CD4-positive, alpha-beta T cell treated with Interleukin-12 subunit alpha and Interleukin-12 subunit beta, for 1 hour (primary cell): ENCODE data around the gene NPR2.

ENCODE experiments used
- DNase-seq: peaks from one replicate; pipeline ENCODE4 v3.0.0-alpha.2; 2020

Gene NPR2

GRCh38 chr9:35801328-35802128, 10.1 kb downstream of the NPR2 start:
- no peak for DNase-seq

DNA sequence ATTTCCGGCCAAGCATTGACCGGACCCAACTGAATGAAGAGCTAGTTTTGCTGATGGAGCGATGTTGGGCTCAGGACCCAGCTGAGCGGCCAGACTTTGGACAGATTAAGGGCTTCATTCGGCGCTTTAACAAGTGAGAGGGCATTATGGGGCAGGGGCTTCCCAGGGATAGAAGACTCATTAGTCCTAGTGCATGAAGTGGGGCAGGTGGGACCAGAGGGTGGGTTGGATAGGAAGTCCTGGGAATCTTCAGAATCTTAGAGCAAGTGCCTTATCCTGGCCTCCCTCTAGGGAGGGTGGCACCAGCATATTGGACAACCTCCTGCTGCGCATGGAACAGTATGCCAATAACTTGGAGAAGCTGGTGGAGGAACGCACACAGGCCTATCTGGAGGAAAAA, 14.7 kb downstream of the NPR2 start:
- DNase-seq: no peak

- DNase-seq: no peak
Measured at GRCh38 chr9:35808433-35808832, 17.0 kb downstream of the NPR2 start.

- DNase-seq: no peak
Measured at GRCh38 chr9:35810122-35810521, 18.7 kb downstream of the NPR2 start.

DNA sequence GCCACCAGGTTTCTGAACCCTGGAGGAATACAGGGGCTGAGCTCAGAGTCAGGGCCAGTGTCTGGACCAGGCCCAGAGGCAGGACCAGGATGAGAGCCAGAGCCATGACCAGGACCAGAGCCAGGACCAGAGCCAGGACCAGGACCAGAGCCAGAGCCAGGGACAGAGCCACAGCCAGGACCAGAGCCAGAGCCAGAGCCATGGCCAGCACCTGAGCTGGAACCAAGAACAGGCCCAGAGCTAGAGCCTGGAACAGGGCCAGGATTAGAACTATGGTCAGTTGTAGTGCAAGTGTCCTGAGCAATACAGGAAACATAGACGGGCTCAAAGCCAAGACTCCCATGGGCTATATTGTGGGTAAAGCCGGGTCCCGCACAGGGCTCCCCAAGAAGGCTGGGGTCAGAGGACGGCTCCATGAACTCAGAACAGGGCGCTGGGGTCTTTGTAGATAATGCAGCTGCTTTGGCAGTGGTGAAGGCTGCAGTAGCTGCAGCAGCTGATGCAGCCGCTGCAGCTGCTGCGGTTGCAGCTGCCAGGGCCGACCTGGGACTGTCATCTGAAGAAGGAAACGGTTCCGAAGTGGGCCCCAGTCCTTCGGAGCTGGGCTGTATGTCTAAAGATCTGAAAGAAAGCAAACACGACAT, 20.1 kb downstream of the NPR2 start:
- no peak for DNase-seq

GRCh38 chr9:35812025-35812602, 20.7 kb downstream of the NPR2 start, which contains the start of gene SPAG8:
Gene SPAG8 (minus strand): TSS chr9:35812262. CDS start chr9:35812147, 115 bp downstream.
- peak; percentile 98 for DNase-seq

- DNase-seq: no peak
Measured at GRCh38 chr9:35813434-35814105, 22.2 kb downstream of the NPR2 start.

DNA sequence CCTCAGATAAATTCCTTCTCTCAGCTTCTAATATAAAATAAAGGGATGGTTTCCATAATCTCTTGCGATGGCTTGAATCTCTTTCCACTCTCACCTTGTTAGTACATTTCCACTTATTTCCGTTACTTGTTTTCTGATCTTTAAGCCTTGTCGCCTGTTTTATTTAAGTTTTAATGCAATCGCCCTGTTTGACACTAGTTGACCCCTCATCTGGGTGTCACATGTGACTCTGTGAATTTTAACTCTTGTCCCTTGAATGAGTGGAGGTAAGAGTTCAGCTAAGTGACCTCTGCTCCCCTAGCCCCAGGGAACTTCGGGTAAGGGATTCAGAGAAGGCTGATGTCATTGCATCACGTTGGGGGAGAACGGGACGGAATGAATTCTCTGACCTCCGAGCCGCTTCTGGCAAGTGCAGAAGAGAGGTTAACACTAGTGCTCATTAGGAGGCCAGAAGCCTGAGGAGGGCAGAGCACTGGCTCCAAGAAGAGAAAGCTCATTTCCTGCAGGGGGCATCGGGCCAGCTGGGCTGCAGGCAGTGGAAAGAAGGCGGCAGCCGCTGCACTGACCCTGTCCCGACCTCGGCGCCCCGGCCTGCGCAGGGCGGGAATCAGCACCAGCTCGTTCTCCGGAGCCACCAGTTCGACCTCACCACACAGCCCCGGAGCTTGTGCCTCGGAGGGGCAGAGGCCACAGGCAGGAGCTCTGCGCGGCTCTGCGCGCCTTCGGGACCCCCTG, 22.9 kb downstream of the NPR2 start:
- peak; percentile 35 for DNase-seq

DNA sequence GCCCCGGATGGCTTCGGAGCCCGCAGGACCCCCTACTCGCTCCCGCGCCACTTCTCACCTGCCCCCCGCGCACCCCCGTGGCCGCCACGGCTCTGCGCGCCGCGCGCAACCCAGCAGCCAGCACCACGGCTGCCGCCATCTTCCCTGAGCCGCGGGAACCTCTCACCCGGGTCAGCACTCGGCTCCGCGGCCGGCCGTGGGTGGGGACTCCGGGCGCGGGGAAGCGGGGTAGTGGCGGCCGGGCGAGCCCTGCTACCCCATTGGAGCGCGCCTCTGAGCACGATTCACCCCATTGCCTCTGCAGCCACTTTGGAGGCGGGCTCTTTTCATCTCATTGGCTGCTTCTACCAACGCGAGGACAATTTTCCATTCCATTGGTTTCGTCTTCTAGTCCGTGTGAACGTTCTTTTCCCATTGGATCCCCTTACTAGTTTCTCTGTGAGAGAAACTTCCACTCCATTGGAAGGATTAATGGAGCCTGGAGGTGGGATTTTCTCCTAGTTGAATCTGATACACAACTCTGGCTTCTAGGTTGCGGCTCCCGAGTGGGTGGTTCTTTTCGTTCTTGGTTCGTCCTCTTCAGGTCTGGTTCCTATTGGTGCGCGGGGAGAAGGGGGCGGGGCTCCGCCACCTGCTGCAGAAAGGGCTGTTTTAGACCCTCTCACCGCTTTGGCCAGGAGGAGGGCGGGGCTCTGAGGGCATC, 23.6 kb downstream of the NPR2 start, which contains the start of gene HINT2:
HINT2 (minus strand) TSS at position 202 of the 703 bp plus-strand sequence; CDS start at position 139, 63 bp downstream.
- DNase-seq: peak; percentile 98

GRCh38 chr9:35816708-35817107, 25.3 kb downstream of the NPR2 start:
- DNase-seq: no peak

DNA sequence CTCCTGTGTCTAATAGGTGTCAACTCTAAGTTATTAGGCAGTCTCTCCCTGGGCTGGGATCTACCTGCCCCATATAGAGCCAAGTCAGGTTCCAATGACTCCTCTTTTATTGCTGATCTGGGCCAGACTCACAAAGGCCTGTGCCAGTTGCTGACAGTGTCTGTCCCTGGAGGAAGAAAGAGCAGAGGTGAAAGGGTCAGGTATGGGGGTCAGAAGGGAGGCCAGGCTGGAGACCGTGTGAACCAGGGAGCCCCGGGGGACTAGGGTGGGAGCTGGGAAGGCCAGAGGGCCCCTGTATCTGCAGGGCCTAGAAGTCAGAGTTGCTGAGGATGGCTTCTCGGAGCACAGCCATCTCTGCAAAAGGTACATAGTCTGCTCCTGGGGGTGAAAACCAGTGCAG, 26.9 kb downstream of the NPR2 start:
- DNase-seq: no peak

- DNase-seq: no peak
Measured at GRCh38 chr9:35820076-35820475, 28.7 kb downstream of the NPR2 start.

GRCh38 chr9:35822926-35823325, 31.5 kb downstream of the NPR2 start:
- DNase-seq: no peak

DNA sequence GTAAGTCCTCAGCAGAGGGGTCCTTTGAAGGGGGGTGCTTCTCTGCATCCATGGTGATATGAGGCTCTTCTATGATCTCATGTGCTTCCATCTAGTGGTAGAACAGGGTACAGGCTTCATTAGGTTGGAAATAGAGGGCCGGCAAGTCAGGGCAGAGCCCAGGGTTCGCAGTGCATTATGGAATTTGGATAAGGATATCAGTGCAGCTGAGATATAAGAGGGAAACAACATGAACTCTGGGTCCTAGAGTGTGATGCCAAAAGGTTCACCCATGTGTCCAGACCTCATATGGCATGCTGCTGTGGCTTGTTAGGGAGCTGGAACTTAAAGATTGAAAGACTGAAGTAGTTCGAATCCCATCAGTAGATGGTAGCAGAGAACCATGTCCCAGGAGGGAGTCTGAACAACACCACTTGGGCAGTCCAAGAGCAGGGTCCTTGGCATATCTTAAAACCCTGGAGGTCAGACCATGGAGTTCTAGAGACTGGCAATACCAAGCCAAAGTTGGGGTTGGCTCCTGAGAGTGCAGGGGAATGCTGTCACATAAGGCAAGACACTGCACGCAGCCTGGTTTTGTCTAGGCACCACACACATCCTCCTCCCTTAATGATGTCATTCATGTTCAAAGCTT, 34.8 kb downstream of the NPR2 start:
- peak; percentile 67 for DNase-seq

- DNase-seq: no peak
Measured at GRCh38 chr9:35827486-35827885, 36.1 kb downstream of the NPR2 start.

GRCh38 chr9:35828716-35829083, 37.3 kb downstream of the NPR2 start, which contains the start of gene FAM221B:
Gene FAM221B (minus strand): TSS chr9:35828732. CDS start chr9:35826161, 2,571 bp downstream.
- no peak for DNase-seq

DNA sequence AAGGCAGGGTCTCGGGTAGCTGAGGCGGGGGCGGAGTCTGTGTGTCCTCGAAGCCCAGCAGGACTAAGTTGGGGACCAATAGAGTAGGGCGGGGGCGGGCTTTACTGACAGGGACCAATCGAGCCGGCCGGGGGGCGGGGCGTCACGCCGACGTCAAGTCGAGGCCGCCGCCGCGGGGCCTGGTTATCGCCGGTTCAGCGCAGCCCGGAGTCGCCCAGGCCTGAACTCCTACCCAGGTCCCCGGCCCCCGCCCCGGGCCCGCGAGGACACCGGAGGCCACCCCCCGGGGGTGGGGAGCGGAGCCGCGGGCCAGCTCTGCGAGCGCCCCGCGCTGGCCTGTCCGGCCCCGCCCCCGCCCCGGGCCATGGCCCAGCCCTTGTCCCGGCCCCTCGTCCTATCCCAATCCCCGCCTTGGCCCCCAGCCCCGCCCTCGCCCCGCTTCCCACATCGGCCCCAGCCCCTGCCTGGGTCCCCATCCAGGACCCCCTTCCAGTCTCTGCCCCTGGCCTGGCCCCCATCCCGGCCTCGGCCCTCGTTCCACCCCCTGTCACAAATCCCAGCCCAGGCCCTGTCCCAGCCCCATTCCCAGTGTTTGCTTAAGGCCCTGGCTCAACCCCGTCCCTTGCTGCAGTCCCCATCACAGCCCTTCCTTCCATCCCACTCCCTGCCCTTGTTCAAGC, 37.8 kb downstream of the NPR2 start, which contains the start of gene TMEM8B:
TMEM8B (plus strand) TSS at position 145 of the 680 bp plus-strand sequence; CDS start at position 365, 220 bp downstream.
- peak; percentile 93 for DNase-seq

GRCh38 chr9:35829764-35830096, 38.3 kb downstream of the NPR2 start:
- no peak for DNase-seq

- no peak for DNase-seq
Measured at GRCh38 chr9:35831040-35831439, 39.6 kb downstream of the NPR2 start.

GRCh38 chr9:35832814-35833213, 41.4 kb downstream of the NPR2 start:
- DNase-seq: no peak
